Astrocyte (in vitro differentiated cells and primary cell): ENCODE data around the gene CDH22. TPM values are rescaled to one million over a fixed set of nuclear protein-coding genes. Genes with fewer than 3 reads are reported as not detected.

ENCODE experiments used
- DNase-seq: peaks from one replicate; pipeline ENCODE4 v3.0.0-alpha.2; 2010; ENCODE audit warnings: low read depth
- FAIRE-seq: peaks from 2 replicates; lab custom pipeline; 2011; peaks lifted over from hg19 to GRCh38; lab: Jason Lieb, UNC
- H2AFZ ChIP-seq: 2 replicates; pipeline ENCODE4 v1.6.0; 2012; ENCODE audit warnings: low read depth, low read length, inconsistent platforms
- H3K27ac ChIP-seq: 2 replicates; pipeline ENCODE4 v1.5.1; 2011; ENCODE audit warnings: low read depth, low read length, inconsistent platforms
- H3K27me3 ChIP-seq: 2 replicates; pipeline ENCODE4 v1.6.0; 2011; ENCODE audit warnings: low read length, inconsistent platforms; ENCODE audit not compliant: insufficient read depth
- H3K36me3 ChIP-seq: 2 replicates; pipeline ENCODE4 v1.5.1; 2011; ENCODE audit warnings: low read length, inconsistent platforms; ENCODE audit not compliant: insufficient read depth
- H3K4me1 ChIP-seq: 2 replicates; pipeline ENCODE4 v1.5.1; 2011; ENCODE audit warnings: low read length, inconsistent platforms; ENCODE audit not compliant: insufficient read depth
- H3K4me2 ChIP-seq: 2 replicates; pipeline ENCODE4 v1.6.0; 2012; ENCODE audit warnings: low read length, inconsistent platforms
- H3K4me3 ChIP-seq: 2 replicates; pipeline ENCODE4 v1.5.1; 2011; ENCODE audit warnings: low read depth, mild to moderate bottlenecking, low read length, inconsistent platforms; ENCODE audit not compliant: insufficient read depth
- H3K79me2 ChIP-seq: 2 replicates; pipeline ENCODE4 v1.6.0; 2012; ENCODE audit warnings: mild to moderate bottlenecking, low read length, inconsistent platforms; ENCODE audit not compliant: insufficient read depth
- H3K9ac ChIP-seq: 2 replicates; pipeline ENCODE4 v1.6.0; 2012; ENCODE audit warnings: mild to moderate bottlenecking, low read length, inconsistent platforms
- H3K9me3 ChIP-seq: 2 replicates; pipeline ENCODE4 v1.5.1; 2012; ENCODE audit warnings: low read depth, mild to moderate bottlenecking, low read length, inconsistent platforms; ENCODE audit not compliant: insufficient read depth
- H4K20me1 ChIP-seq: 2 replicates; pipeline ENCODE4 v1.6.0; 2012; ENCODE audit warnings: low read length, inconsistent platforms; ENCODE audit not compliant: insufficient read depth
- H3K27ac Mint-ChIP-seq: one replicate; pipeline ENCODE4 v1.8.0; 2021; ENCODE audit warnings: mild to moderate bottlenecking, mixed read lengths; ENCODE audit not compliant: unreplicated experiment
- H3K27me3 Mint-ChIP-seq: one replicate; pipeline ENCODE4 v1.8.0; 2021; ENCODE audit warnings: low read depth, mixed read lengths; ENCODE audit not compliant: unreplicated experiment
- H3K36me3 Mint-ChIP-seq: one replicate; pipeline ENCODE4 v1.8.0; 2021; ENCODE audit warnings: low read depth, mixed read lengths; ENCODE audit not compliant: unreplicated experiment
- H3K4me1 Mint-ChIP-seq: one replicate; pipeline ENCODE4 v1.8.0; 2021; ENCODE audit warnings: low read depth, mixed read lengths; ENCODE audit not compliant: unreplicated experiment
- H3K4me3 Mint-ChIP-seq: one replicate; pipeline ENCODE4 v1.8.0; 2021; ENCODE audit warnings: mild to moderate bottlenecking, moderate library complexity, mixed read lengths; ENCODE audit not compliant: unreplicated experiment
- H3K9me3 Mint-ChIP-seq: one replicate; pipeline ENCODE4 v1.8.0; 2021; ENCODE audit warnings: mild to moderate bottlenecking, mixed read lengths; ENCODE audit not compliant: unreplicated experiment
- EZH2 ChIP-seq: IDR thresholded peaks from 2 replicates; pipeline ENCODE4 v1.6.1; 2012; ENCODE audit warnings: mild to moderate bottlenecking, low read length, inconsistent platforms; ENCODE audit not compliant: insufficient read depth
- total RNA-seq: library from RNA; stranded (reverse); gene quantifications from 2 replicates; pipeline ENCODE4 v1.2.1, GENCODE V29; 2021
- TF ChIP-seq, protein P1 (sequence below): IDR thresholded peaks from 2 replicates; pipeline ENCODE4 v1.5.1; 2011; ENCODE audit warnings: low read depth, mild to moderate bottlenecking, inconsistent platforms, low read length, moderate library complexity; ENCODE audit not compliant: insufficient read depth

The CDH22 gene
- total RNA-seq, 1 donor from 2014 or later = not detected

DNA sequence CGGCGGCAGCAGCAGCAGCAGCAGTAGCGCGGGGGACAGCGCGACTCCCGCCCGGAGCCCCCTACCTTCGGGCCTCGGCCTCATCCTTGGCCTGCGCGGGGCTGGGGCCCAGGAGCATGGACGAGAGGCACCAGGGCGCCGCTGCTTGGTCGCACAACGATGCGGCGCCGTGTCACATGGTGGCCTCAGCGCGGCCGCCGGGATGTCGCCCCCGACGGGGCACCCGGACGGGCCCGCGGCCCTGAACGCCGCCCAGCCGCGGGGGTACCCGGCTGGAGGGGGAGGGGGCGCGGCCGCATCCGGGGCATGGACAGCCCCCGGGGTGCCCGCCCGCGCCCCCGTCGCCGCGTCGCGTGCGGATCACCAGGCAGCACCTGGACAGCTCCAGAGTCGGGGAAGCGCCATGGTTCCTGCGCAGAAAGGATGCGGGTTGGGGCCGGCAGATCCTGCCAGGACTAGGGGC lies 57.1 kb downstream of the CDH22 start:
- H3K9me3 Mint-ChIP-seq = peaks cover 10% of the 10 kb centered on the region
- no peak overlapping the region for H3K4me2 ChIP-seq

DNA sequence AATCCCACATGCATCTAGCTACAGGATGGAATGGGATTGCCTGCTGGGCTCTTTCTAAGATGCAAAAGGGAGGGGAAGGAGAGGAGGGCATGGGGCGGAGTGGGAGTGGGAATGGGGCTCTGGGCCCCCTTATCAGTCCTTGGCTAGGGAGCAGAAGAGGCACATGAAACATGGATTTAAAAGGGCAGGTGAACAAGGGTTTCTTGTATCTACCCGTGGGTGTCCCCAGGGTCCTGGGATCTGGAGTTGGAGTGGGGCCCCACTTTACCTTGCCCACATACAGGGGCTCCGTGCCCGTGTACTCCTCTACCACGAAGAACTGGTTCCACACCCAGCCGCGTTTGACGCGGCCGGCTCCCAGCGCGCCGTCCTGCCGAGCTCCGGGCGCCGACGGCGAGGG lies 57.5 kb downstream of the CDH22 start:
- no peak overlapping the region for H3K9ac ChIP-seq
- peaks cover 81% of the 10 kb centered on the region for H3K27me3 Mint-ChIP-seq
- H3K4me1 ChIP-seq = no peaks in the 10 kb centered on the region
- H3K9me3 Mint-ChIP-seq = peaks cover 10% of the 10 kb centered on the region
- H3K4me2 ChIP-seq = no peak overlapping the region
- H3K27me3 ChIP-seq = peaks cover 59% of the 10 kb centered on the region
- TF ChIP-seq, protein P1, sequence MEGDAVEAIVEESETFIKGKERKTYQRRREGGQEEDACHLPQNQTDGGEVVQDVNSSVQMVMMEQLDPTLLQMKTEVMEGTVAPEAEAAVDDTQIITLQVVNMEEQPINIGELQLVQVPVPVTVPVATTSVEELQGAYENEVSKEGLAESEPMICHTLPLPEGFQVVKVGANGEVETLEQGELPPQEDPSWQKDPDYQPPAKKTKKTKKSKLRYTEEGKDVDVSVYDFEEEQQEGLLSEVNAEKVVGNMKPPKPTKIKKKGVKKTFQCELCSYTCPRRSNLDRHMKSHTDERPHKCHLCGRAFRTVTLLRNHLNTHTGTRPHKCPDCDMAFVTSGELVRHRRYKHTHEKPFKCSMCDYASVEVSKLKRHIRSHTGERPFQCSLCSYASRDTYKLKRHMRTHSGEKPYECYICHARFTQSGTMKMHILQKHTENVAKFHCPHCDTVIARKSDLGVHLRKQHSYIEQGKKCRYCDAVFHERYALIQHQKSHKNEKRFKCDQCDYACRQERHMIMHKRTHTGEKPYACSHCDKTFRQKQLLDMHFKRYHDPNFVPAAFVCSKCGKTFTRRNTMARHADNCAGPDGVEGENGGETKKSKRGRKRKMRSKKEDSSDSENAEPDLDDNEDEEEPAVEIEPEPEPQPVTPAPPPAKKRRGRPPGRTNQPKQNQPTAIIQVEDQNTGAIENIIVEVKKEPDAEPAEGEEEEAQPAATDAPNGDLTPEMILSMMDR = no peak
- peak; percentile 62 for TF ChIP-seq EZH2
- no peaks in the 10 kb centered on the region for H3K79me2 ChIP-seq
- H3K4me3 Mint-ChIP-seq = no peak overlapping the region
- DNase-seq (no peak), FAIRE-seq (no peak)
- no peaks in the 10 kb centered on the region for H3K4me1 Mint-ChIP-seq
- no peak overlapping the region for H3K27ac Mint-ChIP-seq
- H3K36me3 ChIP-seq = no peaks in the 10 kb centered on the region
- no peak overlapping the region for H3K4me3 ChIP-seq
- H3K36me3 Mint-ChIP-seq = no peaks in the 10 kb centered on the region
- no peaks in the 10 kb centered on the region for H3K9me3 ChIP-seq
- no peak overlapping the region for H2AFZ ChIP-seq
- no peak overlapping the region for H3K27ac ChIP-seq
- no peaks in the 10 kb centered on the region for H4K20me1 ChIP-seq

More for the DNA sequence above, 57.1 kb downstream of the CDH22 start:
- no peaks in the 10 kb centered on the region for H3K79me2 ChIP-seq
- no peak overlapping the region for H3K27ac Mint-ChIP-seq
- H3K27me3 ChIP-seq = peaks cover 55% of the 10 kb centered on the region
- H3K4me3 ChIP-seq = no peak overlapping the region
- H2AFZ ChIP-seq = no peak overlapping the region
- FAIRE-seq (no peak), DNase-seq (no peak)
- H3K4me3 Mint-ChIP-seq = no peak overlapping the region
- H3K36me3 ChIP-seq = no peaks in the 10 kb centered on the region
- no peak overlapping the region for H3K27ac ChIP-seq
- no peaks in the 10 kb centered on the region for H3K4me1 Mint-ChIP-seq
- no peaks in the 10 kb centered on the region for H3K9me3 ChIP-seq
- H3K36me3 Mint-ChIP-seq = no peaks in the 10 kb centered on the region
- TF ChIP-seq, protein P1 = no peak
- TF ChIP-seq EZH2 = peak; percentile 72
- peaks cover 78% of the 10 kb centered on the region for H3K27me3 Mint-ChIP-seq
- no peaks in the 10 kb centered on the region for H4K20me1 ChIP-seq
- no peaks in the 10 kb centered on the region for H3K4me1 ChIP-seq
- H3K9ac ChIP-seq = no peak overlapping the region

- no peak for FAIRE-seq
These were observed 58.6 kb downstream of the CDH22 start for GRCh38 chr20:46249671-46250070.

More at GRCh38 chr20:46249671-46250070, 58.6 kb downstream of the CDH22 start:
- Histone ChIP-seq H3K4me2 (no peak overlapping the region), H3K36me3 (no peaks in the 10 kb centered on the region), H3K27ac (no peak overlapping the region), H3K9me3 (no peaks in the 10 kb centered on the region), H3K27me3 (peaks cover 64% of the 10 kb centered on the region), H4K20me1 (no peaks in the 10 kb centered on the region), H3K4me1 (no peaks in the 10 kb centered on the region), H3K9ac (no peak overlapping the region), H3K79me2 (no peaks in the 10 kb centered on the region), H3K4me3 (no peak overlapping the region), H2AFZ (no peak overlapping the region)
- H3K4me3 Mint-ChIP-seq = no peak overlapping the region
- H3K9me3 Mint-ChIP-seq = peaks cover 10% of the 10 kb centered on the region
- H3K27ac Mint-ChIP-seq = no peak overlapping the region
- no peaks in the 10 kb centered on the region for H3K36me3 Mint-ChIP-seq
- no peak for TF ChIP-seq EZH2
- TF ChIP-seq, protein P1 = no peak
- peaks cover 91% of the 10 kb centered on the region for H3K27me3 Mint-ChIP-seq
- no peaks in the 10 kb centered on the region for H3K4me1 Mint-ChIP-seq
- no peak for DNase-seq
